GM18951 (cell line): ENCODE measurements around the gene YJEFN3.

Source experiments
- POLR2A ChIP-seq: IDR thresholded peaks from 4 replicates; pipeline ENCODE4 v1.6.1; 2011; ENCODE audit warnings: mild to moderate bottlenecking; ENCODE audit not compliant: insufficient read length, insufficient read depth; ENCODE audit errors: extremely low read depth
- in situ Hi-C: fragments of 300-500 bp; cut with MboI; formaldehyde crosslinking; loops from one replicate; pipeline ENCODE4 v1.12.0; 2022; ENCODE audit warnings: low sequenced_read_pairs, mixed read lengths, inconsistent platforms; ENCODE audit not compliant: unreplicated experiment

Gene YJEFN3

GRCh38 chr19:19563348-19563848 lies 34.7 kb downstream of the YJEFN3 start:
- in situ Hi-C loops = no loop called here
- no peak for TF ChIP-seq POLR2A

GRCh38 chr19:19566306-19566705 lies 37.6 kb downstream of the YJEFN3 start:
- no peak for TF ChIP-seq POLR2A
- in situ Hi-C loops = no loop called here

GRCh38 chr19:19567391-19567790 lies 38.7 kb downstream of the YJEFN3 start:
- in situ Hi-C loops = no loop called here

GRCh38 chr19:19568802-19569756 lies 40.4 kb downstream of the YJEFN3 start:
- TF ChIP-seq POLR2A = no peak
- in situ Hi-C loops = no loop called here

More at GRCh38 chr19:19567391-19567790, 38.7 kb downstream of the YJEFN3 start:
- TF ChIP-seq POLR2A = no peak

GRCh38 chr19:19570571-19570970 lies 41.9 kb downstream of the YJEFN3 start:
- TF ChIP-seq POLR2A = no peak
- in situ Hi-C loops = no loop called here

- TF ChIP-seq POLR2A = no peak
- in situ Hi-C loops = no loop called here
Observed at GRCh38 chr19:19571071-19571786, 42.5 kb downstream of the YJEFN3 start.

GRCh38 chr19:19575411-19575810 lies 46.7 kb downstream of the YJEFN3 start:
- in situ Hi-C loops = no loop called here
- TF ChIP-seq POLR2A = no peak

GRCh38 chr19:19578252-19578651 lies 49.5 kb downstream of the YJEFN3 start:
- in situ Hi-C loops = no loop called here
- TF ChIP-seq POLR2A = no peak

- in situ Hi-C loops = no loop called here
- TF ChIP-seq POLR2A = no peak
Observed at GRCh38 chr19:19579533-19580361, 51.0 kb downstream of the YJEFN3 start.

- no peak for TF ChIP-seq POLR2A
- in situ Hi-C loops = no loop called here
Observed at GRCh38 chr19:19580418-19580817, 51.7 kb downstream of the YJEFN3 start.

- in situ Hi-C loops = no loop called here
- TF ChIP-seq POLR2A = no peak
Observed at GRCh38 chr19:19581391-19581790, 52.7 kb downstream of the YJEFN3 start.

- TF ChIP-seq POLR2A = no peak
- in situ Hi-C loops = no loop called here
Observed at GRCh38 chr19:19582471-19582870, 53.8 kb downstream of the YJEFN3 start.

- TF ChIP-seq POLR2A = no peak
- in situ Hi-C loops = no loop called here
Observed at GRCh38 chr19:19584356-19584755, 55.6 kb downstream of the YJEFN3 start.
